Measurements from ENCODE around the gene ZNF865. TPM values are rescaled to one million over a fixed set of nuclear protein-coding genes. Genes with fewer than 3 reads are reported as not detected.

Gene ZNF865
- total RNA-seq, 3 donors from 2014 or later = 12.7 to 18.5 (median 13.2) TPM

- Histone ChIP-seq H3K4me3 (no peak overlapping the region), H3K36me3 (ENCODE audit: low read depth) (peaks cover 26% of the 10 kb centered on the region), H3K4me1 (ENCODE audit: low read depth) (peaks cover 19% of the 10 kb centered on the region), H3K9me3 (no peaks in the 10 kb centered on the region)
- intact Hi-C loops (cut with DNase I, micrococcal nuclease) = no loop called here
- ATAC-seq = no peak
- no peak for DNase-seq
- no peak for TF ChIP-seq CTCF (IDR thresholded peaks at IDR 0.05)
Measured at GRCh38 chr19:55661826-55662225, 56.4 kb downstream of the ZNF865 start.

GRCh38 chr19:55663846-55664536 is 58.5 kb downstream of the ZNF865 start:
- no peak for TF ChIP-seq CTCF (IDR thresholded peaks at IDR 0.05)

GRCh38 chr19:55666343-55667005 is 61.0 kb downstream of the ZNF865 start:
- ATAC-seq (no peak), DNase-seq (no peak)
- H3K4me1 ChIP-seq (ENCODE audit: low read depth) = no peaks in the 10 kb centered on the region
- peaks cover 26% of the 10 kb centered on the region for H3K36me3 ChIP-seq (ENCODE audit: low read depth)
- intact Hi-C loops (cut with DNase I, micrococcal nuclease) = no loop called here
- no peaks in the 10 kb centered on the region for H3K9me3 ChIP-seq
- no peak overlapping the region for H3K4me3 ChIP-seq
- no peak for TF ChIP-seq CTCF (IDR thresholded peaks at IDR 0.05)

More at GRCh38 chr19:55663846-55664536, 58.5 kb downstream of the ZNF865 start:
- H3K36me3 ChIP-seq (ENCODE audit: low read depth) = peaks cover 26% of the 10 kb centered on the region
- ATAC-seq (no peak), DNase-seq (no peak)
- no peaks in the 10 kb centered on the region for H3K4me1 ChIP-seq (ENCODE audit: low read depth)
- intact Hi-C loops (cut with DNase I, micrococcal nuclease) = no loop called here
- H3K4me3 ChIP-seq = no peak overlapping the region
- no peaks in the 10 kb centered on the region for H3K9me3 ChIP-seq

Other genes with a start within 250 kb of the ZNF865 start
- gene GARIN5B, start 242.4 kb upstream of the ZNF865 start, total RNA-seq = not detected
- gene IL11, start 235.2 kb upstream of the ZNF865 start, total RNA-seq = under 1 TPM; 0.24 to 0.32 (median 0.29) TPM
- gene TMEM190, start 228.8 kb upstream of the ZNF865 start, total RNA-seq = not detected
- 10 to 100 TPM; 31.4 to 84.2 (median 68.0) TPM for gene TMEM238, start 221.4 kb upstream of the ZNF865 start, total RNA-seq
- 1,000 to 10,000 TPM in 2 of 3 donors, 100 to 1,000 TPM in 1; 942 to 1,365 (median 1,241) TPM for gene RPL28, start 219.7 kb upstream of the ZNF865 start, total RNA-seq
- gene UBE2S, start 197.9 kb upstream of the ZNF865 start, total RNA-seq = 10 to 100 TPM; 14.0 to 41.6 (median 23.0) TPM
- gene SHISA7, start 162.3 kb upstream of the ZNF865 start, total RNA-seq = under 1 TPM in 1 of 3 donors, not detected in 2; 0.35 TPM
- gene ISOC2, start 144.0 kb upstream of the ZNF865 start, total RNA-seq = 10 to 100 TPM; 65.8 to 88.4 (median 86.9) TPM
- gene C19orf85, start 140.9 kb upstream of the ZNF865 start, total RNA-seq = not detected
- gene ZNF628, start 129.0 kb upstream of the ZNF865 start, total RNA-seq = 10 to 100 TPM in 1 of 3 donors, 1 to 10 TPM in 2; 6.8 to 11.1 (median 7.9) TPM
- gene NAT14, start 120.5 kb upstream of the ZNF865 start, total RNA-seq = 10 to 100 TPM in 1 of 3 donors, 1 to 10 TPM in 2; 3.9 to 21.7 (median 5.5) TPM
- 10 to 100 TPM in 1 of 3 donors, 1 to 10 TPM in 2; 2.6 to 35.0 (median 4.0) TPM for gene SSC5D, start 117.2 kb upstream of the ZNF865 start, total RNA-seq
- gene SBK2, start 68.5 kb upstream of the ZNF865 start, total RNA-seq = not detected
- gene SBK3, start 60.1 kb upstream of the ZNF865 start, total RNA-seq = under 1 TPM in 2 of 3 donors, not detected in 1; 0.34 to 0.54 TPM
- gene ZNF579, start 24.8 kb upstream of the ZNF865 start, total RNA-seq = 10 to 100 TPM in 1 of 3 donors, 1 to 10 TPM in 2; 6.2 to 13.6 (median 7.2) TPM
- 10 to 100 TPM; 15.7 to 20.3 (median 20.0) TPM for gene FIZ1, start 6.1 kb upstream of the ZNF865 start, total RNA-seq
- gene ZNF524, start 5.4 kb upstream of the ZNF865 start, total RNA-seq = 10 to 100 TPM; 25.5 to 27.1 (median 26.5) TPM
- gene ZNF784, start 18.9 kb downstream of the ZNF865 start, total RNA-seq = 10 to 100 TPM in 2 of 3 donors, 1 to 10 TPM in 1; 8.7 to 13.8 (median 10.1) TPM
- 10 to 100 TPM; 29.6 to 46.0 (median 31.6) TPM for gene ZNF580, start 35.4 kb downstream of the ZNF865 start, total RNA-seq
- 10 to 100 TPM; 15.2 to 22.5 (median 20.1) TPM for gene ZNF581, start 38.0 kb downstream of the ZNF865 start, total RNA-seq
- gene CCDC106, start 42.6 kb downstream of the ZNF865 start, total RNA-seq = 10 to 100 TPM in 1 of 3 donors, 1 to 10 TPM in 2; 5.5 to 14.8 (median 6.3) TPM
- gene U2AF2, start 49.4 kb downstream of the ZNF865 start, total RNA-seq = 100 to 1,000 TPM; 162 to 194 (median 163) TPM
- 100 to 1,000 TPM; 156 to 251 (median 192) TPM for gene EPN1, start 69.6 kb downstream of the ZNF865 start, total RNA-seq
- not detected for gene NLRP9, start 132.8 kb downstream of the ZNF865 start, total RNA-seq
- not detected for gene RFPL4A, start 153.4 kb downstream of the ZNF865 start, total RNA-seq
- gene RFPL4AL1, start 163.5 kb downstream of the ZNF865 start, total RNA-seq = under 1 TPM in 1 of 3 donors, not detected in 2; 0.35 TPM
- gene NLRP11, start 226.4 kb downstream of the ZNF865 start, total RNA-seq = under 1 TPM in 1 of 3 donors, not detected in 2; 0.12 TPM
- not detected for gene NLRP4, start 230.9 kb downstream of the ZNF865 start, total RNA-seq